Suppressor macrophage treated with lipopolysaccharide for 1 hour (primary cell): Measurements from ENCODE around the gene CLN3.
A peak's percentile ranks its signal among the peaks of the same experiment; 100 is the strongest.

Experiments used
- DNase-seq, 3 donors: peaks; one replicate each; pipeline ENCODE4 v3.0.0-alpha.2; 2020 to 2022

The CLN3 gene

DNA sequence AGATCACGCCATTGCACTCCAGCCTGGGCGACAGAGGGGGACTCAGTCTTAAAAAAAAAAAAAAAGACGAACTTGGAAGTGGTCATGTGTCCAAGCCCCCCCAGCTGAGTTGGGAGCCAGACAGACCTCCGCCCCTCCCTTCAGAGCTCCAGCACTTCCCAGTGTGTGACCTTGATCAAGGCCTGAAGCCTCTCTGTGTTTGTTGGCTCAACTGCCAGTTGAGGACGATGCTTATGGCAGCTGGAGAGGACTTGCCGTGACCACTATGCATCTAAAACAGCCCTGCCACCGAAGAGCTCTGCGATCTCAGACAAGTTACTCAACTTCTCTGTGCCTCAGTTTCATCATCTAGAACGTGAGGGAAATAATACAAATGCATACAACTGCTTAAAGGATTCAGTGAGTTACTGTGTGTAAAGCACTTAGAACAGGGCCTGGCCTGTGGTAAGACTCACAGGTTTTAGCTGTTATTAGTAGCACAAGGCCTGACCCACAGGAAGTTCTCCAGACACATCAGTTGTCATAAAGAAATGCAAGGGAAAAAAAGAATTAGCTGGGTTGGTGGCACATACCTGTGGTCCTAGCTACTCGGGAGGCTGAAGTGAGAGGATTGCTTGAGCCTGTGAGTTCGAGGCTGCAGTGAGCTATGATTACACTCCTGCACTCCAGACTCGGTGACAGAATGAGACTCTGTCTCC lies 21.8 kb upstream of the CLN3 start:
- no peak for DNase-seq

DNA sequence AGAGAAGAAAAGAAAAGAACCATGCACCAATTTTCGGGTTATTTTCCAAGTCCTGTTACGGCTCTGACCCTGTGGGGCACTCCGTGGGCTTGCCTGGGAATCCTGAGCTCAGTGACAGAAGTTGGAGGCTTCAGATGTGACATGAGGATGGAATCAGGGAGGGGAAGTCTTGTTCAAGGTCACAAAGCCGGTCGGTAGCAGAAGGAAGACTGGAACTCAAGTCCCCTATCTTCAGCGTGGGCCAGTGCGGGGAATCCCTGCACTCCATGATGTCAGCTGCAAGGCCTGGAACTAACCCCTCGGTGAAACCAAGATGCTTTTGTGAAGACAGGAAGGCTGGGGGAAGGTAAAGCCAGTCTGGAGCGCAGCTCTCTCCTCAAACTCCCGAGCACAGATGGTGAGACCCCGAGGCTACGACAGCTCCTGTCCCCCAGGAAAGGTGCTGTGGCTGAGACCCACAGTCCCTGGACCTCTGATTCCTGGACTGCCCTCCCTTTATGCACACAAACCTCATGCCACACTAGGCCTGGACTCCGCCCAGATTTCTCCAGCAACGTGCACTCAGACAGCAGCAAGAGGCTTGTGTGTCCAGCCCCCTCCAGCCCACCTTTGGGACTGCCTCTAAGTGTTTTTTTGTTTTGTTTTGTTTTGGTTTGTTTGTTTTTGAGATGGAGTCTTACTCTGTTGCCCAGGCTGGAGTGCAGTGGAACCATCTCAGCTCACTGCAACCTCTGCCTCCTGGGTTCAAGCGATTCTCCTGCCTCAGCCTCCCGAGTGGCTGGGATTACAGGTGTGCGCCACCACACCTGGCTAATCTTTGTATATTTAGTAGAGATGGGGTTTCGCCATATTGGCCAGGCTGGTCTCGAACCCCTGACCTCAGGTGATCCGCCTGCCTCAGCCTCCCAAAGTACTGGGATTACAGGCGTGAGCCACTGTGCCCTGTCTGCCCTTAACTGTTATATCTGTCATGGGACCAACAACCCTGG lies 20.2 kb upstream of the CLN3 start:
- DNase-seq, result peak in 1 of 3 donors; percentile 55

DNA sequence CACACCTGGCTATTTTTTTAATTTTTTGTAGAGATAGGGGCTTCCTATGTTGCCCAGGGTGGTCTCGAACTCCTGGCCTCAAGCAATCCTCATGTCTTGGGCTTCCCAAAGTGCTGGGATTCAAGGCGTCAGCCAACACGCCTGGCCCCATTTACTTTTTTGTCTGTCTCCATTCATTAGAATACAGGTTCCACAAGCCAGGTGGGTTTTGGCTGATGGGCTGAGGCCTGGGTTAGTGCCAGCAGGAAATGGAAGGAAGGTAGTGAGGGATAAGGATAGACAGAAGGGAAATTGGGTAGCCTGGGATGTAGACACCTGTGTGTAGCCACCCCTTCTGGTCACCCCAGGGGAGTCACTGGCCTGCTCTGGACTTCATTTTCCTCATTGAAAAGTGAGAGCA lies 19.2 kb upstream of the CLN3 start:
- DNase-seq, result no peak

DNA sequence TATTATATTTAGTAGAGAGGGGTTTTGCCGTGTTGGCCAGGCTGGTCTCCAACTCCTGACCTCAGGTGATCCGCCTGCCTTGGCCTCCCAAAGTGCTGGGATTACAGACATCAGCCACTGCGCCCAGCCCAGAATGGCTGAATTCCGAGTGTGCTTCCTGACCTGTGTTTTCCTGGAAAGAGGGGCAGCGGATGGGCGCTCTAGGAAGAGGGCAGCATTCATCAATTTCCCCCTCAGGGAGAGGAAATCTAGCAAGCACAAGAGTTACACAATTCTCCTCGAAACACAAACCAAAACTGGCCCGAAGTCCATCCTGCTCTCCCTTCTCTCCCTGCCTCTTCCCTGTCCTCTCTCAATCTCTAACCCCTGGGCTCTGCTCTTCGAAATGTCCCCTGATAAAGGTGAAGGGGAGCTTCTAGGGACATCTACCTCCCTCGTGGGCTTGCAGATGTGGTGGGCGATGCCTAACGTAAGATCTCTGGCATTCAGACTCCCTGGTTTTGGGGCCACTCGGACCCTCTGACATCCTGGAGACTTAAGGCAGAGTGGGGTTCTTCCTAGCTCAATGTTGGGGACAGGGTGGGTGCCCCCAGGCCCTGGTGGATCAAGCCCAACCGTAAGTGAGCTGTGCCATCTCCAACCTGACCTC lies 13.7 kb upstream of the CLN3 start:
- peak; percentile 56 to 75 (median 63) for DNase-seq

DNA sequence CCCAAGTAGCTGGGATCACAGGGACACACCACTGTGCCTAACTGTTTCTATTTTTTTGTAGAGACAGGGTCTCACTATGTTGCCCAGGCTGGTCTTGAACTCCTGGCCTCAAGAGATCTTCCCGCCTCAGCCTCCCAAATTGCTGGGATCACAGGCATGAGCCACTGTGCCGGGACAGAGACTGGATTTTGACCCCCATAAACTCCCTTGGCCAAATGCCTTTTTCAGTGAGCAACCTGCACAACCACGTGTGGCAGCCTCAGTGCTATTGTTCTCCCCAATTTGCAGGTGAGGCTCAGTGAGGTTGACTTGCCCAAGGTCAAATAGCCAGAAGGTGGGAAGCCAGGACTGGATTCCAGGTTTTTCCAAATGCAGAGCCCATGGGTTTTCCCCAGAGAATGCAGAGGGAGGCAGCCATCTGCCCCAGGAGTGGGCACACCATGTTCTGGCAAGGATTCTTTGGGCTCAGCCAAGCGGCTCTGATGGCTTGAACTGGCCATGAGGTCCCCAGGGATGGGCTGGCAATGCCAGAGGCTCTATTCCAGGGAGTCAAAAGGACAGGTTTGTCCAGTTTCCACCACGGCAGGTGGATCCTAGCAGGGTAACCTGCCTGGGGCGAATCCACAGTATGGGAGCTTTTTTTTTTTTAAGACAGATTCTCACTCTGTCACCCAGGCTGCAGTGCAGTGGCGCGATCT lies 13.0 kb upstream of the CLN3 start:
- DNase-seq, result no peak

DNA sequence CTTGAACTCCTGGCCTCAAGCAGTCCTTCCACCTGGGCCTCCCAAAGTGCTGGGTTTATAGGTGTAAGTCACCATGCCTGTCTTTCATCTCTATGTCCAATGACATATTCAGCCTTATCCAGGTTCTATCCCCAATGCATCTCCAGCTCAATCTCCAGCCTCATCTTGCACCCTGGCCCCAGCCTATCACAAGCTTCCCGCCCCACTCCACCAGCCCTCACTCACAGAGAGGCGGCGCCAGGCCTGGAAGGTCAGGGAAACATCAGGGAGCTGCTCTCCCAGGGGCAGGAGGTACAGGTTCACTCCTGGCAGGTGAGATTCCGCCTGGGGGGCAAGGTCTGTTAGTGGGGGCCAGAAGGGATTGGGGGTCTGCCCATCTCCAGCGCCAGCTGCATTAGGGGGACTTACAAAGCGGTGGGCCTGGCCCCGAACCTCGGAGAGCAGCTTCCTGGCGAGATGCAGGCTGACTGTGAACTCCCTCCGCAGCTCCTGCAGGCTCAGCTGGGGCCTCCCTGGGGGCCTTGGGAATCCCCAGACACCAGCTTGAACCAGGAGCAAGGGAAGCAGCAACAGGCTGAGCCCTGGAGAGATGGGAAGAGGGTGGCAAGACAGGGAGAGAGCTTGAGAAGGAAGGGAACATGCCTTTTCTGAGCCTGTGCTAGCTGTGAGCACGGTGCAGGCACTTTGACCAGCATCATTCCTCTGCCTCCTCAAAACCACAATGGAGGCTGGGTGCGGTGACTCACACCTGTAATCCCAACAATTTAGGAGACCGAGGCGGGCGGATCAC lies 11.8 kb upstream of the CLN3 start:
- no peak for DNase-seq

DNA sequence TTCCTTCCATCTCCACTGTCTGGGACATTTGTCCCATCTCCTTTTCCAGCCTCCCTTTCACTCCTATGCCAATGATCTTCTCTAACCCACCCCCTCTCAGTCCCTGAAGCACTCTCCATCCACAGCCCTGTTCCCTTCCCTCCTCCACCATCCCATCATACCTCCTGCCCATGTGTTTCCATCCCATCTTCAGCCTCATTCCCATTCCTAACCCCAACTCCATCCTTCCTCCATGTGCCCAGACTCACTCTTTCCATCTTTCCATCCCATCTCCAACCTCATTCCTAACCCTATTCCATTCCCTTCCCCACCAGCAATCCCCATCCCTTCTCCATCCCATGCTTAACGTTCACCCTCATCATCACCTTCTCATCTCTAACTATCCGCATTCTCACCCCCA lies 10.4 kb upstream of the CLN3 start:
- DNase-seq, result no peak

DNA sequence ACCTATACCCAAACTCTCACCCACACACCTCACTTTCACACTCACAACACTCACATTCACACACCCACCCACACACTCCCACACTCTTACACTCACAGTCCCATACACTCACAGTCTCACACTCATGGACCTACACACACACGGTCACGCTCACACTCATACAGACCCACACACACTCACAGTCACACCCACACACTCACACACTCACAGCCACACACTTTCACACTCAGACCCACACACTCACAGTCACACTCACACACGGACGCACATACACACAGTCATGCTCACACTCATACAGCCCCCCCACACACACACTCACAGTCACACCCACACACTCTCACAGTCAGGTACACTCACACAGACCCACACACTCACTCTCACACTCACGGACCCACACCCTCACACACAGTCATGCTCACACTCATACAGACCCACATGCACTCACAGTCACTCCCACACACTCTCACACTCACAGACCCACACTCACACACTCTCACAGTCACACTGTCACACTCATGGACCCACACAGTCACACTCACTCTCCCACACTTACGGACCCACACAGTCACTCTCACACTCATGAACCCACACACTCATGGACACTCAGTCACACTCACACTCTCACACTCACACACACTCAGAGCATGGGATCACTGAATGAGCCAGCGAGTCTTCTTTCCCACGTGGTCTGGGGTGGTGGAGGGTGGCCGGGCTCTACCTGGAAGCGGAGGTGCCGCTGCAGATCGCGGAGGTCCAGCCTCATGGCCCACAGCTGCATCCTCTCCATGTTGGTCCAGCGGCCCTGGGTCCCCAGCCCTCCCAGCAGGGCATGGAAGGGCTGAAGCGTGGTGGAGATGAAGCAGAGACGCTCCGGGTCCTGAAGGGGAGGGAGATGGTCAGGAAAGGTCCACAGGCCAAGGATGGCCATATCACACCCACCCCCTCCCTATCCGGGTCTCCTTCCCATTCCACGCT lies 9.7 kb upstream of the CLN3 start:
- DNase-seq, result no peak

DNA sequence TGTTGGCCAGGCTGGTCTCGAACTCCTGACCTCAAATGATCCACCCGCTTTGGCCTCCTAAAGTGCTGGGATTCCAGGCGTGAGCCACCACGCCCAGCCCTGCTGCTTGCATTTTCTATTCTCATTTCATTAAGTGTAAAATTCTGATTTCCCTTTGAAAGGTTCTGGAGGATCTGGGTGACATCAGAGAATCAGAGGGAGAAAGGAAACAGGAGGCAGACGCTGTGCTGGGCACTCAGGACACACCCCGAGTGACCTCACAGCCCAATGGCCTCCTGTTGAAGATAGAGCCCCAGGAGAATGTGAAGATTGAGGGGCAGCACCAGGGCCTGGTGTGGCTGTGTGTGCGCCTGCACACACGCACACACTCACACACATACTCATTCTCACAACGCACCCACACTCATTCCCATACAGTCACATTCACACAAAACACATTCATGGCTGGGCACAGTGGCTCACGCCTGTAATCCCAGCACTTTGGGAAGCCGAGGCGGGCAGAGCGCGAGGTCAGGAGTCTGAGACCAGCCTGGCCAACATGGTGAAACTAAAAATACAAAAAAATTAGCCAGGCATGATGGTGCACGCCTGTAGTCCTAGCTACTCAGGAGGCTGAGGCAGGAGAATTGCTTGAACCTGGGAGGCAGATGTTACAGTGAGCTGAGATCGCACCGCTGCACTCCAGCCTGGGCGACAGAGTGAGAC lies 8.8 kb upstream of the CLN3 start:
- peak; percentile 82 to 94 (median 83) for DNase-seq

DNA sequence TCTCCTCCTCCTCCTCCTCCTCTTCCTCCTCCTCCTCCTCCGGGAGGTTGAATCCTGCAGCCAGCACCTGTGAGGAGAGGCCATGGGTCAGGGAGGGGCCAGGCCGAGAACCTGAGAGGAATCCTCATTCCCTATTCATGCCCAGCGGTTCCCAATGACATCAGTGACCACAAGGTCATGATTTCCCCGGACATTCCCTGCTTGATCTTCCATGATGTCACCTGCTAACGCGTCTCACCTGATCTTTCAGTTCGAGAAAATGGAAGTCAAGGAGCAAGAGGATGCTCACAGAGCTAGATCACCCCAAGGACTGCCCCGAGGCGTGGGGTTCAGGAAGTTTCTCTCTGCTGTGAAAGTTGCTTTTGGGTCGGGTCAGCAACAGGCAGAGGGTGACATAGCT lies 8.0 kb upstream of the CLN3 start:
- DNase-seq, result peak; percentile 28 to 67 (median 58)

DNA sequence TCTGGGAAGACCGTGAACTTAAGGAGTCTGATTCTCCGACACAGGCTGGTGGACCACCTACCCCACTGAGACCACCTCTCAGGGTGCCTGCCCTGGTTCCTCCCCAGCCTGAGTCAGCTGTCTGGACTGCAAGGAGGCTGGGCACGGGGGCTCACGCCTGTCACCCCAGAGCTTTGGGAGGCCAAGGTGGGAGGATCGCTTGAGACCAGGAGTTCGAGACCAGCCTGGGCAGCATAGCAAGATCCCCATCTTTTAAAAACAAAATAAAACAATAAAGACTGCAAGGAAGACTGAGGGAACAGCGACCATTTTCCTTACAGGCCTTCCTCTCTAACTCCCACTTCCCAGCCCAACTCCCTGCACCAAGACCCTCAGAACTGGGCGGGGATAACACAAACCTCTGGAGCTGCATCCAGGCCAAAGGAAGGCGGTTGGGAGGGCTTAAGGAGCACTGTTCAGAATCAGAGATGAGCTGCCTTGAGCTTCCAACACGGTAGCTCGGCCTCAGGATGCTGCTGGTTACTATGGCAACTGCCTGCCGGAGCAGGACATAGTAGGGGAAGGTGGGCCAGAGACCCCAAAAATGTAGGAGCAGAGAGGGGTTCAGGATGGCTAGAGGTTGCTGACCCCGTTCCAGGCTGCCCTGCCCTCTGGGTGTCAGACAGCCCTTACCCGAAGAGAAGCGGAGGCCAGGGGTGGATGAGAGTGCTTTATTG lies 7.0 kb upstream of the CLN3 start:
- no peak for DNase-seq

DNA sequence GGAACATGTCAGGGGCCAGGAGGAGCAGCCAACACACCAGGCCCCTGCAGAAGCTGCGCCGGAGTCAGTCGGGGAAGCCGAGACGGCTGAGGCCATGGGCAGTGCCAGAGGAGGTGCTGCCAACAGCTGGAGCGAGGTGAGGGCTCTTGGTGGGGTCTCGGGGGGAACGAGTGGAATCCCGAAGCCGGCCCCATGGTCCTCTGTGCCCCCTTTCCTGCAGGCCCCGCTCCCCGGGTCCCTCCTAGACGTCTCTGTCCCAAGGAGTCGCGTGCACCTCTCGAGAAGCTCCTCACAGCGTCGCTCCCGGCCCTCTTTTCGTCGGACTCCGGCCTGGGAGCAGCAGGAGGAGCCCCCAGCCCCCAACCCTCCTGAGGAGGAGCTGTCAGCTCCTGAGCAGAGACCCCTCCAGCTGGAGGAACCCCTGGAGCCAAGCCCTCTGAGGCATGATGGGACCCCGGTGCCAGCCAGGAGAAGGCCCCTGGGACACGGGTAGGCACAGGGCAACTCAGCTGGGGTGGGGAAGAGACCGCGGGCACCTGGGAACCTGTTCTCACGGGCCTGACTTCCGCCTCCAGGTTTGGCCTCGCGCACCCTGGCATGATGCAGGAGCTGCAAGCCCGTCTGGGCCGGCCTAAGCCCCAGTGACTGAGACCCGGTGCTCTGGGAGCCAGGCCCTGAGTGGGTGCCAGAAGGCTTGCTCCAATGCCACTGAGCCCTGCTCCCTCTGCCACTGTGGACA lies 6.2 kb upstream of the CLN3 start:
- DNase-seq, result no peak

DNA sequence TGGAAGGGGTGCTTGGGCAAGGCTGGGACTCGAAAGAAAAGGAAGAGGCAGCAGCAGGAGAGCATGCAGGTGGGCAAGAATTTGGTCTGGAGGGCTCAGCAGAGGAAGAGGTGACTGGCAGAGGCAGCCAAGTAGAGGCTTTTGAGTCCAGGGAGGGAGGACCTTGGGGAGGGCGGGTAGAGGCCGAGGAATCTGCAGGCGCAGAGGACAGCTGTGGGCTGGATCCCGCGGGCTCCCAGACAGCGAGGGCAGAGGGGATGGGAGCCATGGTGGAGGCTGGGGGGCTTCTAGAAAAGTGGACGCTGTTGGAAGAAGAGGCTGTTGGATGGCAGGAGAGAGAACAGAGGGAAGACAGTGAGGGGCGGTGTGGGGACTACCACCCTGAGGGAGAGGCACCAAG lies 5.5 kb upstream of the CLN3 start:
- no peak for DNase-seq

DNA sequence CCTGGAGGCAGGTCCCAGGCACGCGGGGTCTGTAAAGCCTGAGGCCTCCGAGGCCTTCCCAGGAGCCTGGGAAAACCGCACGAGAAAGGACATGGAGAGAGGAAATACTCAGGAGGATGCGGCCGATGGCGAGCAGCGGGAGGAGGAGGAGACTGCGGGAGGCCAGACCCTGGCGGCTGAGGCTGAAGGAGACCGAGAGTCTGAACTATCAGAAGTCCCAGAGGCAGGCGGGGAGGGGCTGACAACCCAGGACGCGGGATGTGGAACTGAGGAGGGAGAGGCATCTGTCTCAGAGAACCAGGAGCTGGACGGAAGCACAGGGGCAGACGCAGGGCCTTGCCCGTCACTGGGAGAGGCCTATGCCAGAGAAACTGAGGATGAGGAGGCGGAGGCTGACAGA lies 5.0 kb upstream of the CLN3 start:
- no peak for DNase-seq

DNA sequence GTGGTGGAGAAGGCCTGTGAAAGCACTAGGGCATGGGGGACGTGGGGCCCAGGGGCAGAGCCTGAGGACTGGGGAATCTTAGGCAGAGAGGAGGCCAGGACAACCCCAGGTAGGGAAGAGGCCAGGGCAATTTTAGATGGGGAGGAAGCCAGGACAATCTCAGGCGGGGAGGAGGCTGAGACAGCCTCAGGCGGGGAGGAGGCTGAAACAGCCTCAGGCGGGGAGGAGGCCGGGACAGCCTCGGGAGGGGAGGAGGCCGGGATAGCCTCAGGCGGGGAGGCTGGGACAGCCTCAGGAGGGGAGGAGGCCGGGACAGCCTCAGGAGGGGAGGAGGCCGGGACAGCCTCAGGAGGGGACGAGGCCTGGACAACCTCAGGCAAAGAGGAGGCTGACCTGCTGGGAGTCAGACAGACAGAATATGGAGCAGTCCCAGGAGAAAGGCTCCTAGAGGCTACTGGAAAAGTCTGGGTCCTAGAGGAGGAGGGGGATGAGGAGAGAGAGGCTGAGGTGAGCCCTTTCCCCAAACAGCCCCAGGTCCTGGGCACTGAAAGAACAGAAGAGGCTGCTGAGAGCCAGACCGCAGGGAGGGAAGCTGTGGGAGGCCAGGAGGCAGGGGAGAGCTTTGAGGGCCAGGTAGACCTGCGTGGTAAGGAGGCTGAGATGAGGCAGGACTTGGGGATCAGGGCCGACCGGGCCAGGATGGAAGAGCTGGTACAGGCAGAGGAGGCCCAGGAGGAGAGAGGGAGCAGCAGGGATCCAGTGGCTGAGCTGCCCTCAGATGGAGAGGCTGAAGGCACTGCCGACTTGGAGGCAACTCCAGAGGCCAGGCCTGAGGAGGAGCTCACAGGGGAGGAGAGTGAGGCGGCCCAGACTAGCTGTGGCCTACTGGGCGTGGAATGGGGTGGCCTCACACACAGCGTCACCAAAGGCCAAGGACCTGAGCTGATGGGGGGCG lies 4.2 kb upstream of the CLN3 start:
- DNase-seq, result no peak

DNA sequence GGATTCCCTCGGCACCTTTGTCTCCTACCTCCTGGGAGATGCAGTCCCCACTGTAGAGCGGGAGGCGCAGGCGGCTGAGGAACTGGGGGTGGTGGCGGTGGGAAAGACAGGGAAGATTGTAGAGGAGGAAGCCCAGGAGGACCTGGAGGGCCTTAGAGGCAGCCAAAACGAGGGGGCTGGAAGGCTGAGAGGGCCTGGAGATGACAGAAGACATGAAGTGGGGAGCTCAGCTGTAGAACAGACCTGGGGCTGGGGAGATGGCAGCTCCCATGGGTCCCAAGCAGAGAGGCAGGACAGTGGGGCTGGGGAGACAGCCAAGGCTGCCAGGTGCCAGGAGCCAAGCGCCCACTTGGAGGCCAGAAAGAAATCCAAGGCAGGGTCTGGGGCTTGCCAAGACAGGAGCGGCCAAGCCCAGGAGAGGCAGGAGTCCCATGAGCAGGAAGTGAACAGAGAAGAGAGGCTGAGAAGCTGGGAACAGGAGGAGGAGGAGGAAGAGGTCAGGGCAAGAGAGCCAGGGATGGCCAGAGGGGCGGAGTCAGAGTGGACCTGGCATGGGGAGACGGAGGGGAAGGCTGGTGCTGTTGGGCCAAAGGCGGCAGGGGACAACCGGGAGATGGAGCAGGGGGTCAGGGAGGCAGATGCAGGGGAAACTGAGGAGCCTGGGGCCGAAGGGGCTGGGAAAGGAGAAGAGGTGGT lies 3.4 kb upstream of the CLN3 start:
- DNase-seq, result peak; percentile 51 to 73 (median 66)
